ENCODE measurements around the gene ARMH1.
"Not testable (repeated sequence)": the region's sequence is repeated elsewhere in the genome, so short reads cannot be mapped to it uniquely, and the experiment has no call there.

The ARMH1 gene

GRCh38 chr1:44724955-44725698, 50.6 kb downstream of the ARMH1 start:
- DNase-seq, result no peak

GRCh38 chr1:44730741-44731512, 56.4 kb downstream of the ARMH1 start, which contains the start of gene RNU5D-1:
Gene RNU5D-1 (minus strand): TSS chr1:44731170.
- peak; percentile 76 for DNase-seq

GRCh38 chr1:44733365-44733764, 58.9 kb downstream of the ARMH1 start:
- no peak for DNase-seq

- DNase-seq, result no peak
Observed at GRCh38 chr1:44733784-44734183, 59.3 kb downstream of the ARMH1 start.

GRCh38 chr1:44735992-44736391, 61.5 kb downstream of the ARMH1 start:
- no peak for DNase-seq

GRCh38 chr1:44738953-44739306, 64.4 kb downstream of the ARMH1 start:
- not testable (repeated sequence) for DNase-seq

GRCh38 chr1:44739307-44740178, 65.0 kb downstream of the ARMH1 start, which contains the start of gene KIF2C:
Gene KIF2C (plus strand): TSS chr1:44739837. CDS start chr1:44739933, 96 bp downstream.
- peak; percentile 74 for DNase-seq

GRCh38 chr1:44740179-44740617, 65.7 kb downstream of the ARMH1 start:
- no peak for DNase-seq

GRCh38 chr1:44743211-44743610, 68.7 kb downstream of the ARMH1 start:
- no peak for DNase-seq

- DNase-seq, result no peak
Observed at GRCh38 chr1:44747878-44748277, 73.4 kb downstream of the ARMH1 start.

GRCh38 chr1:44757420-44757819, 82.9 kb downstream of the ARMH1 start:
- DNase-seq, result no peak

GRCh38 chr1:44759077-44759476, 84.6 kb downstream of the ARMH1 start:
- no peak for DNase-seq

- no peak for DNase-seq
Observed at GRCh38 chr1:44760876-44761275, 86.4 kb downstream of the ARMH1 start.

GRCh38 chr1:44766421-44766820, 91.9 kb downstream of the ARMH1 start:
- DNase-seq, result not testable (repeated sequence)
